Measurements from ENCODE around the gene SLC10A7. TPM values are rescaled to one million over a fixed set of nuclear protein-coding genes. Genes with fewer than 3 reads are reported as not detected.

SLC10A7 gene
- total and polyA plus RNA-seq, 2 of the 8 experiments (the other 6 are each of a cell fraction or from before 2014, with no cell fraction given), result 2.5 to 2.9 TPM

DNA sequence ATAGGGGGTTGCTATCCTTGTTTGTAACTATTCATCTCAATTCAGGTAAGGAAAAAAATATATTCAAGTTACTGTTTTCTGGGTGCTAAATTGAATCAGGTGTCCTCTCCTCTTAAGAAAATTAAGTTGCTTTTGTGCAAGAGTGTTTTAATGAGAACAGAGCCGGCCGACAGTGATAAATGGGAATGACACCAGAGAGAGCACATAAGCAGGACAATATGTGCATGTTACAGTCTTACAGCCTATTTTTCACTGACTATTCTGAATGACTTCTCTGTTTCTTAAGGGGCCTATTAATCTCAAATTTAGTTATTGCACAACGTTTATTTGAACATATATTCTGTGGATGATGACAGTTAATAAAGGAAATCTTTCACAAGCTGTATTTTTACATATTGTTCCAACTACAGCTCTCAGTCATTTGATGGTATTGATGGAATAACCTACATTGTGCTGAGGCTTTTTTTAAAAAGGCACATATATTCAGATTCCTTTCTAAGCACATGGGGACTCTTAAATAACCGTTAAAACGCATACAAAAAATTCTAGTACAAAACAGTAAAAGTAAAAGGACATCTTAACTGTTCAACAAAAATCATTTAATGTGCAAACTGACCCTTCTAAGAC, 68.4 kb downstream of the SLC10A7 start:
- no peak overlapping the region for H2AFZ ChIP-seq (ENCODE audit: low read length)
- no peaks in the 10 kb centered on the region for H4K20me1 ChIP-seq (replicated peaks in 1 of 2; ENCODE audit: control insufficient read depth in 1 of 2, insufficient read depth in 2 of 2, low read length in 2 of 2)
- H3K14ac ChIP-seq (ENCODE audit: insufficient read length), result no peak overlapping the region
- no peak overlapping the region for H2BK20ac ChIP-seq (ENCODE audit: low read length)
- peaks cover 0 to 3% (median under 1%) of the 10 kb centered on the region in 4 experiments; a peak in 1 of 7 replicates for H3K4me1 ChIP-seq (replicated peaks in 1 of 4; ENCODE audit: control insufficient read depth in 3 of 4, insufficient read depth in 4 of 4, low read length in 3 of 4)
- no peaks in the 10 kb centered on the region for H3K79me1 ChIP-seq (ENCODE audit: low read depth, low read length)
- H2BK12ac ChIP-seq (ENCODE audit: low read depth, low read length), result no peak overlapping the region
- H3K27ac ChIP-seq (ENCODE audit: low read depth, low read length), result no peak overlapping the region
- no peak for FAIRE-seq
- no peak overlapping the region for H2BK15ac ChIP-seq (ENCODE audit: low read length)
- no peaks in the 10 kb centered on the region for H3K23me2 ChIP-seq (ENCODE audit: low read depth, low read length)
- H3K36me3 ChIP-seq (ENCODE audit: control insufficient read depth in 2 of 4, insufficient read depth in 4 of 4, low read length in 3 of 4), result no peaks in the 10 kb centered on the region
- no peak overlapping the region for H3K4me3 ChIP-seq (ENCODE audit: extremely low read depth in 1 of 4, insufficient read depth in 2 of 4, low read depth in 3 of 4, low read length in 4 of 4)
- DNase-seq (ENCODE audit: low read depth in 1 of 2, low spot score in 2 of 2), result no peak
- no peak overlapping the region for H4K91ac ChIP-seq (replicated peaks; ENCODE audit: insufficient read length, low read length)
- no peak overlapping the region for H4K5ac ChIP-seq (ENCODE audit: insufficient read length, low read depth, low read length)
- H3K4ac ChIP-seq (replicated peaks; ENCODE audit: insufficient read length, low read depth, low read length), result no peak overlapping the region
- H2BK5ac ChIP-seq (ENCODE audit: low read depth, low read length), result no peak overlapping the region
- no peak overlapping the region for H3K4me2 ChIP-seq (ENCODE audit: insufficient read depth in 1 of 2, low read depth in 2 of 2, low read length in 2 of 2)
- WGBS, 2 experiments (ENCODE audit: extremely low coverage in 1 of 2, insufficient coverage in 1 of 2, insufficient read length in 1 of 2, insufficient replicate concordance in 2 of 2, low coverage in 1 of 2, low lambda C conversion rate in 2 of 2, missing lambda C conversion rate in 1 of 2), result 89% methylated on average over 5 of the region's 5 CpGs; no CpG with 5 or more reads in 1 of the 2 experiments
- H2BK120ac ChIP-seq (replicated peaks; ENCODE audit: low read depth, low read length), result no peak overlapping the region
- POLR2A ChIA-PET (ENCODE audit: partially characterized antibody), result no interaction called here
- H4K8ac ChIP-seq (ENCODE audit: extremely low read depth, insufficient read depth, low read length), result no peak overlapping the region
- H3K23ac ChIP-seq (ENCODE audit: insufficient read length), result no peak overlapping the region
- CTCF ChIA-PET (ENCODE audit: partially characterized antibody), result no interaction called here
- H3K56ac ChIP-seq (replicated peaks; ENCODE audit: insufficient read length, low read depth, low read length), result no peak overlapping the region
- no peak overlapping the region for H2AK5ac ChIP-seq (ENCODE audit: low read depth, low read length)
- H3K79me2 ChIP-seq (ENCODE audit: control insufficient read depth in 1 of 2, insufficient read depth in 2 of 2, low read length in 2 of 2), result no peaks in the 10 kb centered on the region
- H3K9me3 ChIP-seq (ENCODE audit: insufficient read depth in 2 of 2, low read depth in 1 of 2, low read length in 1 of 2), result no peaks in the 10 kb centered on the region
- no peak overlapping the region for H3K18ac ChIP-seq (ENCODE audit: extremely low read depth, low read length)
- no peak overlapping the region for H3K9ac ChIP-seq (replicated peaks in 1 of 4; ENCODE audit: extremely low read depth in 1 of 4, low read depth in 3 of 4, low read length in 3 of 4)
- no peaks in the 10 kb centered on the region for H3K27me3 ChIP-seq (replicated peaks in 1 of 4; ENCODE audit: control insufficient read depth in 3 of 4, extremely low read depth in 1 of 4, insufficient read depth in 3 of 4, low read length in 3 of 4)
- TF ChIP-seq CHD2 (IDR thresholded peaks at IDR 0.05; ENCODE audit: low read length), result no peak
- no peak for TF ChIP-seq ZNF274 (IDR thresholded peaks at IDR 0.05; ENCODE audit: borderline replicate concordance, extremely low read depth, low read length)
- TF ChIP-seq MAFK (IDR thresholded peaks at IDR 0.05; ENCODE audit: low read depth, low read length), result no peak
- TF ChIP-seq BACH1 (IDR thresholded peaks at IDR 0.05; ENCODE audit: low read length), result no peak
- TF ChIP-seq, protein P1, sequence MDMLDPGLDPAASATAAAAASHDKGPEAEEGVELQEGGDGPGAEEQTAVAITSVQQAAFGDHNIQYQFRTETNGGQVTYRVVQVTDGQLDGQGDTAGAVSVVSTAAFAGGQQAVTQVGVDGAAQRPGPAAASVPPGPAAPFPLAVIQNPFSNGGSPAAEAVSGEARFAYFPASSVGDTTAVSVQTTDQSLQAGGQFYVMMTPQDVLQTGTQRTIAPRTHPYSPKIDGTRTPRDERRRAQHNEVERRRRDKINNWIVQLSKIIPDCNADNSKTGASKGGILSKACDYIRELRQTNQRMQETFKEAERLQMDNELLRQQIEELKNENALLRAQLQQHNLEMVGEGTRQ (IDR thresholded peaks at IDR 0.05; ENCODE audit: low read length), result no peak
- no peak for TF ChIP-seq CBX5 (IDR thresholded peaks at IDR 0.05; ENCODE audit: low read depth, low read length)
- TF ChIP-seq POLR2AphosphoS5 (IDR thresholded peaks at IDR 0.05; ENCODE audit: low read depth, low read length), result no peak
- TF ChIP-seq BRCA1 (IDR thresholded peaks at IDR 0.05; ENCODE audit: low read depth, low read length), result no peak
- no peak for TF ChIP-seq HDAC6 (IDR thresholded peaks at IDR 0.05; ENCODE audit: low read depth, low read length)
- TF ChIP-seq RBBP5 (IDR thresholded peaks at IDR 0.05; ENCODE audit: borderline replicate concordance, low read depth, low read length), result no peak
- TF ChIP-seq, protein P2, sequence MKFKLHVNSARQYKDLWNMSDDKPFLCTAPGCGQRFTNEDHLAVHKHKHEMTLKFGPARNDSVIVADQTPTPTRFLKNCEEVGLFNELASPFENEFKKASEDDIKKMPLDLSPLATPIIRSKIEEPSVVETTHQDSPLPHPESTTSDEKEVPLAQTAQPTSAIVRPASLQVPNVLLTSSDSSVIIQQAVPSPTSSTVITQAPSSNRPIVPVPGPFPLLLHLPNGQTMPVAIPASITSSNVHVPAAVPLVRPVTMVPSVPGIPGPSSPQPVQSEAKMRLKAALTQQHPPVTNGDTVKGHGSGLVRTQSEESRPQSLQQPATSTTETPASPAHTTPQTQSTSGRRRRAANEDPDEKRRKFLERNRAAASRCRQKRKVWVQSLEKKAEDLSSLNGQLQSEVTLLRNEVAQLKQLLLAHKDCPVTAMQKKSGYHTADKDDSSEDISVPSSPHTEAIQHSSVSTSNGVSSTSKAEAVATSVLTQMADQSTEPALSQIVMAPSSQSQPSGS (IDR thresholded peaks at IDR 0.05; ENCODE audit: low read length), result no peak
- no peak for TF ChIP-seq GTF2F1 (IDR thresholded peaks at IDR 0.05; ENCODE audit: borderline replicate concordance, low read depth, low read length)
